K562 (cell line): ENCODE measurements around the gene DLX4.

Source experiments
- ASH1L ChIP-seq: fragments of 450-650 bp; IDR thresholded peaks from 2 replicates; pipeline ENCODE4 v1.6.1; 2018; ENCODE audit warnings: borderline replicate concordance, mild to moderate bottlenecking, low read depth; ENCODE audit not compliant: partially characterized antibody
- BACH1 ChIP-seq: fragments of 200-800 bp; sonication (Bioruptor generic); IDR thresholded peaks from 2 replicates; pipeline ENCODE4 v1.6.1; 2016; ENCODE audit warnings: missing genetic modification characterization, missing compliant biosample characterization
- CHD2 ChIP-seq: IDR thresholded peaks from 2 replicates; pipeline ENCODE4 v1.6.1; 2011; ENCODE audit warnings: low read depth, low read length
- DNMT1 ChIP-seq: fragments of 450-650 bp; IDR thresholded peaks from 2 replicates; pipeline ENCODE4 v1.6.1; 2016; ENCODE audit warnings: antibody characterized with exemption, mild to moderate bottlenecking
- FOXA1 ChIP-seq: fragments of 450-650 bp; IDR thresholded peaks from 2 replicates; pipeline ENCODE4 v1.6.1; 2016; ENCODE audit warnings: mild to moderate bottlenecking, borderline replicate concordance
- HDAC2 ChIP-seq: fragments of 450-650 bp; IDR thresholded peaks from 2 replicates; pipeline ENCODE4 v1.6.1; 2016; ENCODE audit warnings: mild to moderate bottlenecking
- HSF4 ChIP-seq: fragments of 250-450 bp; sonication (Bioruptor Pico); IDR thresholded peaks from 2 replicates; pipeline ENCODE4 v2.1.2; 2022; ENCODE audit warnings: mild to moderate bottlenecking, moderate library complexity, borderline replicate concordance
- MCM5 ChIP-seq: fragments of 450-650 bp; IDR thresholded peaks from 2 replicates; pipeline ENCODE4 v1.6.1; 2016; ENCODE audit warnings: low read depth
- NCOA4 ChIP-seq: fragments of 450-650 bp; IDR thresholded peaks from 2 replicates; pipeline ENCODE4 v1.6.1; 2018; ENCODE audit warnings: mild to moderate bottlenecking; ENCODE audit not compliant: partially characterized antibody
- SP1 ChIP-seq: sonication (generic); formaldehyde crosslinking; IDR thresholded peaks from 2 replicates; pipeline ENCODE4 v1.8.1; 2022; ENCODE audit warnings: mild to moderate bottlenecking, missing genetic modification reagents
- TF ChIP-seq, protein P1 (sequence below), 3 experiments: IDR thresholded peaks in 2 of 3; conservative IDR thresholded peaks in 1 of 3; 2 replicates each; pipeline ENCODE4 v1.5.1; 2011 to 2012; ENCODE audit warnings: low read length in 3 of 3, mild to moderate bottlenecking in 3 of 3, control low read depth in 2 of 3, improper control_type of control experiment in 1 of 3, inconsistent platforms in 1 of 3, low read depth in 1 of 3, mixed read lengths in 1 of 3, moderate library complexity in 1 of 3; ENCODE audit not compliant: insufficient read depth in 2 of 3
- TF ChIP-seq, protein P2 (sequence below): sonication (generic); formaldehyde crosslinking; IDR thresholded peaks from 2 replicates; pipeline ENCODE4 v1.5.0; 2020; ENCODE audit warnings: missing genetic modification reagents
- TF ChIP-seq, protein P3 (sequence below), 2 experiments: fragments of 450-650 bp in 1 of 2; sonication (generic) in 1 of 2; formaldehyde crosslinking; conservative IDR thresholded peaks; 2 replicates each; pipeline versions ENCODE4 v1.4.0 to v1.8.1; 2020 to 2022; ENCODE audit warnings: mild to moderate bottlenecking in 1 of 2, missing genetic modification reagents in 1 of 2
- TF ChIP-seq, protein P4 (sequence below): sonication (generic); formaldehyde crosslinking; IDR thresholded peaks from 2 replicates; pipeline ENCODE4 v1.8.1; 2023; ENCODE audit warnings: mild to moderate bottlenecking, missing genetic modification reagents

DNA sequence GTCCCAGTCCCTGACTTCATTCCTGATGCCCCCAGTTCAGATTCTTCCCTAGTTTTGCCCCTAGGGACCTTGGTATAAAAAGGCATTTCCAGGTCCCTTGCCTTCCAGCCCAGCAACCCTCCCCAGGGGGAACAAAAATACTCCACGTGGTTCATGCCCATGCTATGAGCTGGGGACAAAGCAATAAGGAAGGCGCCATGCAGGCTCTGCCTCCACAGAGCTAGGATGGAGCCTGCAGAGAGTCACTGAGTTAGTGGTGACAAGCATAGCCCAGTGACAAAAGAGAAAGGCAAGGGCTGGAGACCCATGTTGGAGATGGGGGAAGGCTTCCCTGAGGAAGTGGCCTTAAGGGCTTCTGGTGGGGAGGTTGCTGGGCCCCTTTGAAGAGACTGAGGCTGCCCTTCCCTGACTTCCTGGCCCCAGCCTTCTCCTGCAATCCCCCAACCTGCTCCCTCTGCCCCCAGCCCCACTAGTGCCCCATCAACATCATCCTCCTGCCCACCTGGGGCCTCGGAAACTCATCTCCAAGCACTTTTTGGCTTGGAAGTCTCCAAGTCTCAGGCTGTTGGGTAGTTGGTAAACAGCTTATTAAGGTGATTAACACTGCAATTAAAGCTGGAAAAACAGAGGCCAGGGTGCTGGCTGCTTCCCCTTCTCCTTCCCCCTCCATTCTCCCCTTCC lies 16.5 kb downstream of the DLX4 start:
- TF ChIP-seq, protein P1, sequence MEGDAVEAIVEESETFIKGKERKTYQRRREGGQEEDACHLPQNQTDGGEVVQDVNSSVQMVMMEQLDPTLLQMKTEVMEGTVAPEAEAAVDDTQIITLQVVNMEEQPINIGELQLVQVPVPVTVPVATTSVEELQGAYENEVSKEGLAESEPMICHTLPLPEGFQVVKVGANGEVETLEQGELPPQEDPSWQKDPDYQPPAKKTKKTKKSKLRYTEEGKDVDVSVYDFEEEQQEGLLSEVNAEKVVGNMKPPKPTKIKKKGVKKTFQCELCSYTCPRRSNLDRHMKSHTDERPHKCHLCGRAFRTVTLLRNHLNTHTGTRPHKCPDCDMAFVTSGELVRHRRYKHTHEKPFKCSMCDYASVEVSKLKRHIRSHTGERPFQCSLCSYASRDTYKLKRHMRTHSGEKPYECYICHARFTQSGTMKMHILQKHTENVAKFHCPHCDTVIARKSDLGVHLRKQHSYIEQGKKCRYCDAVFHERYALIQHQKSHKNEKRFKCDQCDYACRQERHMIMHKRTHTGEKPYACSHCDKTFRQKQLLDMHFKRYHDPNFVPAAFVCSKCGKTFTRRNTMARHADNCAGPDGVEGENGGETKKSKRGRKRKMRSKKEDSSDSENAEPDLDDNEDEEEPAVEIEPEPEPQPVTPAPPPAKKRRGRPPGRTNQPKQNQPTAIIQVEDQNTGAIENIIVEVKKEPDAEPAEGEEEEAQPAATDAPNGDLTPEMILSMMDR (IDR thresholded peaks at IDR 0.05 in 2 of 3, conservative IDR thresholded peaks at IDR 0.05 in 1 of 3; ENCODE audit: insufficient read depth in 2 of 3, low read depth in 1 of 3, low read length in 3 of 3): no peak
- TF ChIP-seq NCOA4 (no peak), CHD2 (no peak), HSF4 (no peak), SP1 (no peak), MCM5 (no peak), DNMT1 (no peak), HDAC2 (no peak), ASH1L (no peak), FOXA1 (no peak), BACH1 (tag) (no peak)
- TF ChIP-seq, protein P2, sequence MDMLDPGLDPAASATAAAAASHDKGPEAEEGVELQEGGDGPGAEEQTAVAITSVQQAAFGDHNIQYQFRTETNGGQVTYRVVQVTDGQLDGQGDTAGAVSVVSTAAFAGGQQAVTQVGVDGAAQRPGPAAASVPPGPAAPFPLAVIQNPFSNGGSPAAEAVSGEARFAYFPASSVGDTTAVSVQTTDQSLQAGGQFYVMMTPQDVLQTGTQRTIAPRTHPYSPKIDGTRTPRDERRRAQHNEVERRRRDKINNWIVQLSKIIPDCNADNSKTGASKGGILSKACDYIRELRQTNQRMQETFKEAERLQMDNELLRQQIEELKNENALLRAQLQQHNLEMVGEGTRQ (CRISPR knock-in tag): no peak
- TF ChIP-seq, protein P3, sequence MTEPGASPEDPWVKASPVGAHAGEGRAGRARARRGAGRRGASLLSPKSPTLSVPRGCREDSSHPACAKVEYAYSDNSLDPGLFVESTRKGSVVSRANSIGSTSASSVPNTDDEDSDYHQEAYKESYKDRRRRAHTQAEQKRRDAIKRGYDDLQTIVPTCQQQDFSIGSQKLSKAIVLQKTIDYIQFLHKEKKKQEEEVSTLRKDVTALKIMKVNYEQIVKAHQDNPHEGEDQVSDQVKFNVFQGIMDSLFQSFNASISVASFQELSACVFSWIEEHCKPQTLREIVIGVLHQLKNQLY (CRISPR knock-in tag; conservative IDR thresholded peaks at IDR 0.05): no peak
- TF ChIP-seq, protein P4, sequence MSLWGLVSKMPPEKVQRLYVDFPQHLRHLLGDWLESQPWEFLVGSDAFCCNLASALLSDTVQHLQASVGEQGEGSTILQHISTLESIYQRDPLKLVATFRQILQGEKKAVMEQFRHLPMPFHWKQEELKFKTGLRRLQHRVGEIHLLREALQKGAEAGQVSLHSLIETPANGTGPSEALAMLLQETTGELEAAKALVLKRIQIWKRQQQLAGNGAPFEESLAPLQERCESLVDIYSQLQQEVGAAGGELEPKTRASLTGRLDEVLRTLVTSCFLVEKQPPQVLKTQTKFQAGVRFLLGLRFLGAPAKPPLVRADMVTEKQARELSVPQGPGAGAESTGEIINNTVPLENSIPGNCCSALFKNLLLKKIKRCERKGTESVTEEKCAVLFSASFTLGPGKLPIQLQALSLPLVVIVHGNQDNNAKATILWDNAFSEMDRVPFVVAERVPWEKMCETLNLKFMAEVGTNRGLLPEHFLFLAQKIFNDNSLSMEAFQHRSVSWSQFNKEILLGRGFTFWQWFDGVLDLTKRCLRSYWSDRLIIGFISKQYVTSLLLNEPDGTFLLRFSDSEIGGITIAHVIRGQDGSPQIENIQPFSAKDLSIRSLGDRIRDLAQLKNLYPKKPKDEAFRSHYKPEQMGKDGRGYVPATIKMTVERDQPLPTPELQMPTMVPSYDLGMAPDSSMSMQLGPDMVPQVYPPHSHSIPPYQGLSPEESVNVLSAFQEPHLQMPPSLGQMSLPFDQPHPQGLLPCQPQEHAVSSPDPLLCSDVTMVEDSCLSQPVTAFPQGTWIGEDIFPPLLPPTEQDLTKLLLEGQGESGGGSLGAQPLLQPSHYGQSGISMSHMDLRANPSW (CRISPR knock-in tag): no peak
